K562 (cell line): ENCODE data around the gene SLC4A11. TPM values are rescaled to one million over a fixed set of nuclear protein-coding genes. Genes with fewer than 3 reads are reported as not detected.

Experiments used
- CEBPB ChIP-seq: fragments of 450-650 bp; IDR thresholded peaks from 2 replicates; pipeline ENCODE4 v1.6.1; 2016; ENCODE audit warnings: missing genetic modification characterization, missing compliant biosample characterization
- CUX1 ChIP-seq: fragments of 200-800 bp; sonication (Bioruptor generic); IDR thresholded peaks from 2 replicates; pipeline ENCODE4 v1.6.1; 2016; ENCODE audit warnings: missing genetic modification characterization, missing compliant biosample characterization
- ELK3 ChIP-seq: fragments of 450-650 bp; formaldehyde crosslinking; IDR thresholded peaks from 2 replicates; pipeline ENCODE4 v1.4.0; 2020; ENCODE audit warnings: mild to moderate bottlenecking
- NR2C2 ChIP-seq, 2 experiments: fragments of 200-800 bp in 1 of 2; sonication (Bioruptor generic) in 1 of 2; sonication (generic) in 1 of 2; formaldehyde crosslinking in 1 of 2; IDR thresholded peaks; 2 replicates each; pipeline versions ENCODE4 v1.6.1 to v1.8.0; 2016 to 2022; ENCODE audit warnings: mild to moderate bottlenecking in 1 of 2, missing compliant biosample characterization in 1 of 2, missing genetic modification characterization in 1 of 2, missing genetic modification reagents in 1 of 2
- POLR3G ChIP-seq: IDR thresholded peaks from 2 replicates; pipeline ENCODE4 v1.6.1; 2011; ENCODE audit not compliant: insufficient read length, insufficient replicate concordance; ENCODE audit errors: extremely low read depth
- TEAD2 ChIP-seq: fragments of 450-650 bp; IDR thresholded peaks from 2 replicates; pipeline ENCODE4 v1.6.1; 2016; ENCODE audit warnings: missing genetic modification characterization, control low read depth, missing compliant biosample characterization
- ZNF311 ChIP-seq: fragments of 250-450 bp; sonication (Bioruptor Pico); IDR thresholded peaks from 2 replicates; pipeline ENCODE4 v1.4.0; 2020; ENCODE audit warnings: mild to moderate bottlenecking, moderate library complexity
- ZNF583 ChIP-seq: fragments of 250-450 bp; sonication (Bioruptor Pico); IDR thresholded peaks from 2 replicates; pipeline ENCODE4 v1.4.0; 2020
- ZNF77 ChIP-seq: fragments of 250-450 bp; sonication (Bioruptor Pico); IDR thresholded peaks from 2 replicates; pipeline ENCODE4 v1.5.0; 2020
- polyA plus RNA-seq, 8 experiments: library from polyadenylated mRNA; depleted of rRNA in 4 of 8; stranded (reverse) in 5 of 8; unstranded in 3 of 8; fragments of >200 nt; fragmentation: Nextera tagmentation in 2 of 8; fragmentation: Illumina TruSeq in 1 of 8; extraction: Ambion mirVana in 2 of 8; extraction: Trizol in 1 of 8; gene quantifications; 2 replicates each; pipeline versions ENCODE4 v1.2.1 to v1.2.3, GENCODE V29; 2011 to 2014; ENCODE audit warnings: inconsistent platforms in 1 of 8, missing spikeins in 1 of 8
- total RNA-seq, 7 experiments: library from RNA; depleted of rRNA in 6 of 7; stranded (reverse); fragments of >200 nt in 6 of 7; fragmentation: Illumina TruSeq in 2 of 7; extraction: Trizol in 2 of 7; gene quantifications; 2 replicates each; pipeline versions ENCODE4 v1.2.1 to v1.2.3, GENCODE V29; 2011 to 2021; ENCODE audit warnings: low replicate concordance in 1 of 7
- TF ChIP-seq, protein P1 (sequence below): sonication (generic); formaldehyde crosslinking; IDR thresholded peaks from 2 replicates; pipeline ENCODE4 v1.8.0; 2023; ENCODE audit warnings: mild to moderate bottlenecking, missing genetic modification reagents
- TF ChIP-seq, protein P2 (sequence below), 2 experiments: fragments of 450-650 bp in 1 of 2; sonication (generic) in 1 of 2; formaldehyde crosslinking; conservative IDR thresholded peaks; 2 replicates each; pipeline versions ENCODE4 v1.4.0 to v1.8.1; 2020 to 2022; ENCODE audit warnings: mild to moderate bottlenecking in 1 of 2, missing genetic modification reagents in 1 of 2
- TF ChIP-seq, protein P3 (sequence below): fragments of 450-650 bp; formaldehyde crosslinking; IDR thresholded peaks from 2 replicates; pipeline ENCODE4 v1.4.0; 2022; ENCODE audit warnings: missing genetic modification characterization

Gene SLC4A11
- total and polyA plus RNA-seq, 9 of the 15 experiments (the other 6 are each of a cell fraction or from before 2014, with no cell fraction given) = 0.10 to 2.0 (median 0.20) TPM

- TF ChIP-seq CUX1 (CRISPR knock-in tag) = no peak
- TF ChIP-seq, protein P1, sequence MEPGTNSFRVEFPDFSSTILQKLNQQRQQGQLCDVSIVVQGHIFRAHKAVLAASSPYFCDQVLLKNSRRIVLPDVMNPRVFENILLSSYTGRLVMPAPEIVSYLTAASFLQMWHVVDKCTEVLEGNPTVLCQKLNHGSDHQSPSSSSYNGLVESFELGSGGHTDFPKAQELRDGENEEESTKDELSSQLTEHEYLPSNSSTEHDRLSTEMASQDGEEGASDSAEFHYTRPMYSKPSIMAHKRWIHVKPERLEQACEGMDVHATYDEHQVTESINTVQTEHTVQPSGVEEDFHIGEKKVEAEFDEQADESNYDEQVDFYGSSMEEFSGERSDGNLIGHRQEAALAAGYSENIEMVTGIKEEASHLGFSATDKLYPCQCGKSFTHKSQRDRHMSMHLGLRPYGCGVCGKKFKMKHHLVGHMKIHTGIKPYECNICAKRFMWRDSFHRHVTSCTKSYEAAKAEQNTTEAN (CRISPR knock-in tag) = no peak
- no peak for TF ChIP-seq ZNF77 (CRISPR knock-in tag)
- no peak for TF ChIP-seq CEBPB (tag)
- no peak for TF ChIP-seq ZNF583 (CRISPR knock-in tag)
- TF ChIP-seq POLR3G = no peak
- no peak for TF ChIP-seq ELK3 (CRISPR knock-in tag)
- TF ChIP-seq, protein P2, sequence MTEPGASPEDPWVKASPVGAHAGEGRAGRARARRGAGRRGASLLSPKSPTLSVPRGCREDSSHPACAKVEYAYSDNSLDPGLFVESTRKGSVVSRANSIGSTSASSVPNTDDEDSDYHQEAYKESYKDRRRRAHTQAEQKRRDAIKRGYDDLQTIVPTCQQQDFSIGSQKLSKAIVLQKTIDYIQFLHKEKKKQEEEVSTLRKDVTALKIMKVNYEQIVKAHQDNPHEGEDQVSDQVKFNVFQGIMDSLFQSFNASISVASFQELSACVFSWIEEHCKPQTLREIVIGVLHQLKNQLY (CRISPR knock-in tag; conservative IDR thresholded peaks at IDR 0.05) = no peak
- TF ChIP-seq NR2C2 (CRISPR knock-in tag; IDR thresholded peaks at IDR 0.05) = no peak
- no peak for TF ChIP-seq NR2C2 (tag; IDR thresholded peaks at IDR 0.05)
- no peak for TF ChIP-seq ZNF311 (CRISPR knock-in tag)
- TF ChIP-seq, protein P3, sequence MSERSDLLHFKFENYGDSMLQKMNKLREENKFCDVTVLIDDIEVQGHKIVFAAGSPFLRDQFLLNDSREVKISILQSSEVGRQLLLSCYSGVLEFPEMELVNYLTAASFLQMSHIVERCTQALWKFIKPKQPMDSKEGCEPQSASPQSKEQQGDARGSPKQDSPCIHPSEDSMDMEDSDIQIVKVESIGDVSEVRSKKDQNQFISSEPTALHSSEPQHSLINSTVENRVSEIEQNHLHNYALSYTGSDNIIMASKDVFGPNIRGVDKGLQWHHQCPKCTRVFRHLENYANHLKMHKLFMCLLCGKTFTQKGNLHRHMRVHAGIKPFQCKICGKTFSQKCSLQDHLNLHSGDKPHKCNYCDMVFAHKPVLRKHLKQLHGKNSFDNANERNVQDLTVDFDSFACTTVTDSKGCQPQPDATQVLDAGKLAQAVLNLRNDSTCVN (CRISPR knock-in tag) = no peak
- no peak for TF ChIP-seq TEAD2
Measured at GRCh38 chr20:3192226-3193015, 46.6 kb downstream of the SLC4A11 start (continued).
